ENCODE measurements around the gene C2orf76.

DNA sequence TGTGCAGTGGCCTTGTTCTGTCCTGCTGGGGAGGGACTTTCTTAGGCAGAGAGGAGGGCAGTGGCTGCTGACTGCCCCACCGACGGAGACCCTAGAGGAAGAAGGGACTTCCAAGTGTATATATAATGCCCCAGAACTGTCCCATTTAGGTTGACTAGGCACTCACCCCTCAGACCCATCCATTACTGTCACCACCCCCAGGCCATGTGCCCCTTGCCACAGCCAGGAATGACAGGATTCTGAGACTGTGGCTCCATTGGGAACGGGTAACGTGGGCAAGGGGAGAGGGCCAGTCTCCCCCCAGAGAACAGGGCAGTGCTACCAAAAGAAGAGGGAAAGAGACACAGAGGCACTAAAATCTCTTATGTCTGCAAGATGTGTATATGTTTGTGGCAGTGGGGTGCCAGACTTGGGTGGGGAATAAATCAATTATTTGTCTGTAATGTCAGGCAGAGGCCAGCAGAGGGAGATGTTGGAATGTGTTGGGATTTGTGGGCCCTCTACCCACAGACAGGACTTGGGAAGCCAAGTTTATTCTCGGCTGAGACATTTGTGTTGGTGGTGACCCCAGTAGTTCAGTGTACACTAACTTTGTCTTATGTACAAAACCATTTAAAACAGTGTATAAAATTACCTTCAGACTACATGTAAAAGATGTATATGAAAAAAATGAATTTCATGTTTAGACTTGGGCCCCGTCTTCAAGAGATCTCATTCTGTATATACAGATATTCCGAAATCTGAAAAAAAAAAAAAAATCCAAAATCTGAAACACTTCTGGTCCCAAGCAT is 41.0 kb upstream of the C2orf76 start:
- no peak for TF ChIP-seq RFX5 (IDR thresholded peaks at IDR 0.05; ENCODE audit: low read depth, low read length)
- no peak for TF ChIP-seq MAZ (IDR thresholded peaks at IDR 0.05; ENCODE audit: borderline replicate concordance, low read depth, low read length)
- TF ChIP-seq SMC3 (IDR thresholded peaks at IDR 0.05; ENCODE audit: low read depth, low read length), result peak; percentile 75
- TF ChIP-seq POLR2A (IDR thresholded peaks at IDR 0.05; ENCODE audit: low read depth, low read length), result no peak
- TF ChIP-seq, protein P1, sequence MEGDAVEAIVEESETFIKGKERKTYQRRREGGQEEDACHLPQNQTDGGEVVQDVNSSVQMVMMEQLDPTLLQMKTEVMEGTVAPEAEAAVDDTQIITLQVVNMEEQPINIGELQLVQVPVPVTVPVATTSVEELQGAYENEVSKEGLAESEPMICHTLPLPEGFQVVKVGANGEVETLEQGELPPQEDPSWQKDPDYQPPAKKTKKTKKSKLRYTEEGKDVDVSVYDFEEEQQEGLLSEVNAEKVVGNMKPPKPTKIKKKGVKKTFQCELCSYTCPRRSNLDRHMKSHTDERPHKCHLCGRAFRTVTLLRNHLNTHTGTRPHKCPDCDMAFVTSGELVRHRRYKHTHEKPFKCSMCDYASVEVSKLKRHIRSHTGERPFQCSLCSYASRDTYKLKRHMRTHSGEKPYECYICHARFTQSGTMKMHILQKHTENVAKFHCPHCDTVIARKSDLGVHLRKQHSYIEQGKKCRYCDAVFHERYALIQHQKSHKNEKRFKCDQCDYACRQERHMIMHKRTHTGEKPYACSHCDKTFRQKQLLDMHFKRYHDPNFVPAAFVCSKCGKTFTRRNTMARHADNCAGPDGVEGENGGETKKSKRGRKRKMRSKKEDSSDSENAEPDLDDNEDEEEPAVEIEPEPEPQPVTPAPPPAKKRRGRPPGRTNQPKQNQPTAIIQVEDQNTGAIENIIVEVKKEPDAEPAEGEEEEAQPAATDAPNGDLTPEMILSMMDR (conservative IDR thresholded peaks at IDR 0.05; ENCODE audit: low read depth, low read length), result peak; percentile 91
- no peak for TF ChIP-seq CEBPB (IDR thresholded peaks at IDR 0.05; ENCODE audit: low read depth, low read length)
